ENCODE measurements around the gene MOCS1.
"Not testable (repeated sequence)": the region's sequence is repeated elsewhere in the genome, so short reads cannot be mapped to it uniquely, and the experiment has no call there.

Gene MOCS1

DNA sequence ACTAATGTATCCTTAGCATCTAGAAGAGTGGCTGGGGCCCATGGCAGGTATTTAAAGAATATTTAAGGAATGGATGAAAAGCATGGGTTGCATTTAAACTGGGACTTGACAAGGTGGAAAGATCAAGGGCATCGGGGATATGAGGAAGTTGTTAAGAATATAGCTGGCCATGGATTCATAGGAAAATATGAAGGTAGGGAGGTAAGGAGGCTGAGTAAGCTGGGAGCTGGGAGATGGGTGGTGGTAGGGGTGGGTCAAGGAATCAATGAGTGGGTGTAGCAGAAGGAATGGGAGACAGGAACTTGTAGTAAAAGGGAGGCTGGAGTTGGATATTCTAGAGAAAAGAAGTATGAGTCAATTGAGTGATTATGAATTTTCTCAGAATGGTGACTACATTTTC is 44.0 kb upstream of the MOCS1 start:
- TF ChIP-seq, protein P1, sequence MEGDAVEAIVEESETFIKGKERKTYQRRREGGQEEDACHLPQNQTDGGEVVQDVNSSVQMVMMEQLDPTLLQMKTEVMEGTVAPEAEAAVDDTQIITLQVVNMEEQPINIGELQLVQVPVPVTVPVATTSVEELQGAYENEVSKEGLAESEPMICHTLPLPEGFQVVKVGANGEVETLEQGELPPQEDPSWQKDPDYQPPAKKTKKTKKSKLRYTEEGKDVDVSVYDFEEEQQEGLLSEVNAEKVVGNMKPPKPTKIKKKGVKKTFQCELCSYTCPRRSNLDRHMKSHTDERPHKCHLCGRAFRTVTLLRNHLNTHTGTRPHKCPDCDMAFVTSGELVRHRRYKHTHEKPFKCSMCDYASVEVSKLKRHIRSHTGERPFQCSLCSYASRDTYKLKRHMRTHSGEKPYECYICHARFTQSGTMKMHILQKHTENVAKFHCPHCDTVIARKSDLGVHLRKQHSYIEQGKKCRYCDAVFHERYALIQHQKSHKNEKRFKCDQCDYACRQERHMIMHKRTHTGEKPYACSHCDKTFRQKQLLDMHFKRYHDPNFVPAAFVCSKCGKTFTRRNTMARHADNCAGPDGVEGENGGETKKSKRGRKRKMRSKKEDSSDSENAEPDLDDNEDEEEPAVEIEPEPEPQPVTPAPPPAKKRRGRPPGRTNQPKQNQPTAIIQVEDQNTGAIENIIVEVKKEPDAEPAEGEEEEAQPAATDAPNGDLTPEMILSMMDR (conservative IDR thresholded peaks at IDR 0.05; ENCODE audit: low read depth), result no peak
- ChIA-PET POLR2A (ENCODE audit: low non-redundant PET) (no interaction called here), CTCF (no interaction called here)

DNA sequence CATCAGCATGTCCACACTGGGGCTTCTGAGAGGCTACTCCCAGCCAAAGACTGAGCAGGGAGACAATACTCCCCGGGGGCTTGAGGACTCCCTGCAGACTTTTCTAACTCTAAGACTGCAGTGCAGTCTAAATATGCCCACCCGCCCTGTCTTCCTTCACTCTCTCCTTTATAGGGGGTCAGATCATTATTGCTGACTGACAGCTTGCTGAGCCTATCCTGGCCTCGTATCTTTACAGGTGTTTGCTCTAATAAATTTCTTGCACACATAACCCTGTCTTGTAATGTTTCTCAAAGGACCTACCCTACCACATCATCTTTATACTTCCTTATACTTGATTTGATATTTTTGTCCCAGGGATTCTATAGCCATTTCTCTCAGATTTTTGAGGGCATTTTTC is 39.4 kb upstream of the MOCS1 start:
- CTCF ChIA-PET, result interaction anchor here (0.7 kb wide), 1 partner anchor 187 kb away, joined by 3 read pairs; no protein-coding TSS in a partner anchor
- POLR2A ChIA-PET (ENCODE audit: low non-redundant PET), result no interaction called here

More for the DNA sequence above, 44.0 kb upstream of the MOCS1 start:
- DNase-seq (ENCODE audit: low spot score), result no peak
- H3K27ac ChIP-seq, result no peak overlapping the region

DNA sequence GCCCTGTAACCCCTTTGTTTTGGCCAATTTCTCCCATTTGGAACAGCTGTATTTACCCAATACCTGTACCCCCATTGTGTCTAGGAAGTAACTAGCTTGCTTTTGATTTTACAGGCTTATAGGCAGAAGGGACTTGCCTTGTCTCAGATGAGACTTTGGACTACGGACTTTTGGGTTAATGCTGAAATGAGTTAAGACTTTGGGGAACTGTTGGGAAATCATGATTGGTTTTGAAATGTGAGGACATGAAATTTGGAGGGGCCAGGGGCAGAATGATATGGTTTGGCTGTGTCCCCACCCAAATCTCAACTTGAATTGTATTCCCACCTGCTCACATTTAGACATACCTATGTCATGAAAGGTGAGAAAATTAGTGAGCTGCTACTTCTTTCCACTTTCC is 38.5 kb upstream of the MOCS1 start:
- H3K27ac ChIP-seq; POLR2A ChIA-PET (ENCODE audit: low non-redundant PET); CTCF ChIA-PET; DNase-seq (ENCODE audit: low spot score): not testable (repeated sequence)

More for the DNA sequence above, 39.4 kb upstream of the MOCS1 start:
- no peak overlapping the region for H3K27ac ChIP-seq
- no peak for DNase-seq (ENCODE audit: low spot score)
- TF ChIP-seq, protein P1 (conservative IDR thresholded peaks at IDR 0.05; ENCODE audit: low read depth), result no peak

DNA sequence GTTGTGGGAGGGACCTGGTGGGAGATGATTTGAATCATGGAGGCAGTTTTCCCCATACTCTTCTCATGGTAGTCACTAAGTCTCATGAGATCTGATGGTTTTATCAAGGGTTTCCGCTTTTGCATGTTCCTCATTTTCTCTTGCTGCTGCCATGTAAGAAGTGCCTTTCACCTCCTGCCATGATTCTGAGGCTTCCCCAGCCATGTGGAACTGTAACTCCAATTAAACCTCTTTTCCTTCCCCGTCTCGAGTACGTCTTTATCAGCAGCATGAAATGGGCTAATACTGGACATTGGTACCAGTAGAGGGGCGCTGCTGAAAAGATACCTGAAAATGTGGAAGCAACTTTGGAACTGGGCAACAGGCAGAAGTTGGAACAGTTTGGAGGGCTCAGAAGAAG is 36.9 kb upstream of the MOCS1 start:
- POLR2A ChIA-PET (ENCODE audit: low non-redundant PET); DNase-seq (ENCODE audit: low spot score): not testable (repeated sequence)
- CTCF ChIA-PET, result interaction anchor here (0.7 kb wide), 1 partner anchor 593 kb away, joined by 3 read pairs; no protein-coding TSS in a partner anchor

DNA sequence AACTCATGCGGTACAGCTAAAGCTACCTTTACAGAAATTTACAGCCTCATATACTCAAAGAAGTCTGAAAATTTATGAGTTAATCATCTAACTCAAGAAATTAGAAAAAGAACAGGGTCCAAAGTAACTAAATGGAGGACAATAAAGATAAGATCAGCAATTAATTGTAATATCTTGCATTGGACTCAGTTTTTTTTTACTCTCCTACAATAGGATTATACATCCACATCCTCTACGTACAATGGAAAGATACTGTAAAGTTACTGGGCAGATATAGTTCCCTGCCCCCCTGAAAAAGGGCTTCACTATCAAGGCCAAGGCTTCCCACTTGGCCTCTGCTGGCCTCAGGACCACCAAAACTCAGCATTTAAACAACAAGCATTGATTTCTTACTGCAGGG is 31.5 kb upstream of the MOCS1 start:
- TF ChIP-seq, protein P1 (conservative IDR thresholded peaks at IDR 0.05; ENCODE audit: low read depth), result no peak
- DNase-seq (ENCODE audit: low spot score), result no peak
- ChIA-PET POLR2A (ENCODE audit: low non-redundant PET) (no interaction called here), CTCF (no interaction called here)
- H3K27ac ChIP-seq, result no peak overlapping the region

More for the DNA sequence above, 36.9 kb upstream of the MOCS1 start:
- not testable (repeated sequence) for H3K27ac ChIP-seq

DNA sequence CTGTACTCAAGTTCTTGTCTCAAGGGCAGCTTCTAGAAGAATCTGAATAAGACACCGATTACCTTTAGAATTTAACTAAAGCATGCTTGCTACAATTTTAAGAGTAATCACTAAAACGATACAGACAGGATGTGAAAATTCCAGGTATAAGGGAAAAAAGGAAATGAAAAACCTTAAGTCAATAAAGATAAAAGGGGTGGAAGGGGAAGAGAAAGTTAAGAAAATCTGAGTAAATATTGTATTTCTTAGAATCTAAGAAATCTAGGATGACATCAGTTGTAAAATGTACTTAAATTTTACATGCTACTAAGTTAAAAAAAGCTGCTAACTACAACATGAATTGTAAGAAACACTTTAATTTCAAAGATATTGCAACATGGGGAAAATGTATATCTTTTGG is 30.3 kb upstream of the MOCS1 start:
- ChIA-PET POLR2A (ENCODE audit: low non-redundant PET) (no interaction called here), CTCF (interaction anchor here (0.7 kb wide), 1 partner anchor 71 kb away, joined by 4 read pairs; no protein-coding TSS in a partner anchor)
- H3K27ac ChIP-seq, result no peak overlapping the region
- TF ChIP-seq, protein P1 (conservative IDR thresholded peaks at IDR 0.05; ENCODE audit: low read depth), result no peak
- no peak for DNase-seq (ENCODE audit: low spot score)

DNA sequence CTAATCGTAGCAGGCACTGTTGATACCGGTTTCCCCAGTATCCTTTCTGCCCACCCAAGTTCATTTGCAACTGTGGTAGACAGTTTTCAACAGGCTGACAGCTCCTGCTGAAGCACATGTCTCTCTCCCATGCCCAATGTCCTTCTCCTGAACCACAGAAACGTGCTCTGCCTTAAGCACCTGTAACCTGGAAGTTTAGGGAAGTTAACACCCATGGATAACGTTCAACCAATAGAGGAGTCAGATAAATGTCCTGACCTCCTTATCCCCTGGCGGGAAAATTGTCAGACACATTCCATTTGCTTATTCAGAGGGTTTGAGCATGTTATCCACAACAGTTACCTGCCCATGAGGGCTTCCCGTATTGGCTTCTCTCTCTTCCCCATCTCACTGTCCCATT is 29.8 kb upstream of the MOCS1 start:
- no peak overlapping the region for H3K27ac ChIP-seq
- TF ChIP-seq, protein P1 (conservative IDR thresholded peaks at IDR 0.05; ENCODE audit: low read depth), result no peak
- ChIA-PET POLR2A (ENCODE audit: low non-redundant PET) (no interaction called here), CTCF (interaction anchor here (0.7 kb wide), 1 partner anchor 71 kb away, joined by 4 read pairs; no protein-coding TSS in a partner anchor)
- DNase-seq (ENCODE audit: low spot score), result no peak

DNA sequence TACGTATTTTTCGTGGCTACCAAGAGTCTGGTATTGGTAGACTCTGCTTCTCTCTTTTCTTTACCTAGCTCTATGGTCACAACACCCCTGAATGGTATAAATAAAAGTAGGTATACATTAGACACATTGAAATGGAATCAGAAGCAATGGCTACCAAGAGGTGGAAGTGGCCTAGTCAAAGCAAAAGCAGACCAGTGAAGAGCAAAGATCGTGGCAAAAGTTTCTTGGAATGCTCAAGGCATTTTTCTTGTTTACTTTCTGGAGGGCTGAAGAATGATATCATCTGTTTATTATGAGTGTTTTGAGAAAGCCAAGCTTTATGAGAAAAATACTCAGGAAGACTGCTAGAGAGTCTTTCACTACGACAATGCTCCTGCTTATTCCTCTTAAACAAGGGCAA is 28.6 kb upstream of the MOCS1 start:
- H3K27ac ChIP-seq, result no peak overlapping the region
- ChIA-PET CTCF (interaction anchor here (0.6 kb wide), 1 partner anchor 10 kb away, joined by 3 read pairs; no protein-coding TSS in a partner anchor), POLR2A (ENCODE audit: low non-redundant PET) (no interaction called here)
- TF ChIP-seq, protein P1 (conservative IDR thresholded peaks at IDR 0.05; ENCODE audit: low read depth), result no peak
- no peak for DNase-seq (ENCODE audit: low spot score)
